Right ventricle myocardium superior (tissue), 1 donor: Measurements from ENCODE around the gene BCR. TPM values are rescaled to one million over a fixed set of nuclear protein-coding genes. Genes with fewer than 3 reads are reported as not detected.
"Not testable (repeated sequence)": the region's sequence is repeated elsewhere in the genome, so short reads cannot be mapped to it uniquely, and the experiment has no call there.

Experiments used
- ATAC-seq: fragments of 200-7000 bp; cut with Tn5 transposase; one replicate; pipeline ENCODE4 v1.9.1; 2020; ENCODE audit warnings: mild to moderate bottlenecking; ENCODE audit not compliant: poor library complexity
- DNase-seq: peaks from one replicate; pipeline ENCODE4 v3.0.0-alpha.2; 2020
- intact Hi-C: fragments of 100-400 bp; cut with DNase I; formaldehyde crosslinking; loops from one replicate; pipeline ENCODE4 v1.11.2; 2022
- long read RNA-seq: library from polyadenylated mRNA; unstranded; transcript quantifications from one replicate; pipeline ENCODE4 v2.0.0, GENCODE V29; 2021
- total RNA-seq: library from RNA; stranded (reverse); fragmentation: NEBNext Ultra II Directional; extraction: Animal tissue kit (Norgen Biotek cat#: 25700); gene quantifications from one replicate; pipeline ENCODE4 v1.2.1, GENCODE V29; 2021
- donor health status: DM: no; HTN: yes; CAD: no; lungs with severe emphysema.

BCR gene
- total RNA-seq: 28.2 TPM
- long read RNA-seq, full-length matches to known transcripts: 66 of 105 reads
- long read RNA-seq, partial matches to known transcripts: 21 of 105 reads
- long read RNA-seq, other reads (novel, unspliced or antisense): 18 of 105 reads

- peak; percentile 89 for DNase-seq
- intact Hi-C loops: loop anchor here (5.0 kb wide), 1 partner anchor 42 kb away; no protein-coding TSS in a partner anchor
- peak; percentile 92 for ATAC-seq
Measured at GRCh38 chr22:23180301-23180892, at the start of gene BCR. BCR (plus strand) TSS chr22:23180509; CDS start chr22:23180961, 452 bp downstream.

GRCh38 chr22:23130697-23131096, 49.6 kb upstream of the BCR start:
- intact Hi-C loops: no loop called here
- ATAC-seq: no peak

DNA sequence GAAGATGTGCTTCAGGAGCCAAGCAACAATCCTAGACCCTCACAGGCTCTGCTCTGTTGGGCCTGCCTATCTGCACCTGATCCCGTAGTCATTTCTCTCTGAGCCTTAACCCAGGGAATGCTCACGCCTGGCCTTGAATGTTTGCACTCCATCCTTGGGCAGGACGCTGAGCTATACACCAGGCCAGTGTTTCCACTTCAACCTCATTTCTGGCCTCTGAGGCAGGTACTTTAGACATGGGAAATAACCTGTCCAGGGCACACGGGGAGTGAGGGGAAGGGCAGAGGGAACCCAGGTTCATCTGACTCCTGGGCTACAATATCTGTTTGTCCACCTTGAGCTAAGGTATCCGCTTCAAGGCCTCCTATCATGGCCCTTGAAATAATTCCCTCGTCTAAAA, 48.4 kb upstream of the BCR start:
- ATAC-seq (no peak), DNase-seq (no peak)
- intact Hi-C loops: no loop called here

More at GRCh38 chr22:23130697-23131096, 49.6 kb upstream of the BCR start:
- DNase-seq: no peak

DNA sequence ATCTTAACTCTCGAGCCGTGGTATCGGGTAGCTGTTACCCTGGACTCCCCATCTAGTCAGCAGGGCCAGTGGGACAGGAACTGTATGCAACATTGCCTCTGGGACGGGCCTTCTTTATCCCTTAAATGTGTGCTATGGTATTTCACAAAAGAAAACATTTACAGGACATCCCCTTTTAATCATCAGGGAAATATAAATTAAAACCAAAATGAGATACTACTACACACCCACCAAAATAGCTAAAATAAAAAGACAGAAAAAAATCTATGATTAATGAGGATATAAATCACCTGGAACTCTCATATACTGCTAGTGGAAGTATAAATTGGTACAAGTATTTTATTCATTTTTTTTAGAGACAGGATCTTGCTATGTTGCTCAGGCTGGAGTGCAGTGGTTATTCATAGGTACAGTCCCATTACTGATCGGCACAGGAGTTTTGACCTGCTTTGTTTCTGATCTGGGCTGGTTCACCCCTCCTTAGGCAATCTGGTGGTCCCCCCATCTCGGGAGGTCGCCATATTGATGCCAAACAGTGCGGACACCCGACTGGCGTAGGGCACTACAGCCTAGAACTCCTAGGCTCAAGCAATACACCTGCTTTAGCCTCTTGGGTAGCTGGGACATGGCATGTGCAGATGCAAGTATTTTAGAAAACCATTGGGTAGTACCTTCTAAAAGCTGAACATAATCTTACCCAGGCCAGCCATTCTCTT, 47.8 kb upstream of the BCR start:
- no peak for DNase-seq
- no peak for ATAC-seq
- intact Hi-C loops: no loop called here

DNA sequence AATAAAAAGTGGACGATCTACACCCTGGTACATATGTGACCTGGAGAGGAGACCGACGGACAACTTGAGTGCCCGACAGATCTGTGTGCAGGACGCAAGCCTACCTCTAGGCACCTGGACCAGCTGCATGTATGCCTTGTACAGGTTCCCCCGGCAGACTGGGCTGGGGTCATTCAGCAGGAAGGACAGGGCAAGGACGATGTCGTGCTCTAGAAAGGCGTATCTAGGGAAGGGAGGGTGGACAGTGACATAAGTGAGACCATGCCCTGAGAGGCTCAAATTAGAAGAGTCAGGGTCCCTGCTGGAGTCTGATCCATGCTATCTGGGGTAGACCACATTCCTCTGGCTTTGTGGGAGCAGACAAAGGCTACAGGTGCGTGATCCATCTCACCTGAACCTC, 46.4 kb upstream of the BCR start:
- intact Hi-C loops: no loop called here
- DNase-seq: no peak
- ATAC-seq: no peak

GRCh38 chr22:23136991-23137390, 43.3 kb upstream of the BCR start:
- DNase-seq, intact Hi-C loops, ATAC-seq: not testable (repeated sequence)

DNA sequence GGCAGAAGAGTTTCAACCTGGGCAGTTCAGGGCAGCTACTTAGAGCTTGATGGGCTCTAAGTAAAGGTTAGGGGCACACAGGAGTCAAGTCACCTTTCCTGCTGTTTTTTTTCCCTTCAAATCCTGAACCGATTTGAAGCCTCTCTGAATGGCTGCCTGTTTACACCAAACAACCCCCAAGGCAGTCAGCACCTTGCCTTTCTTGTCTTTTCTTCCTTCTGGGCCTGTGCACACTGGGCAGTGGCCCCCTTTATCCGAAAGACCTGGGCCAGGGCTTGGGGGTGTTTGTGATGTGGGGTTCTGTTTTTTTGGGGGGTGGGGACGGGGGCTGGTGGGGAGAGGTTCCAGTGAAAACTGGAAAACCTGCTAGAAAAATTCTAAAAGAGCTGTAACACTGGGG, 42.8 kb upstream of the BCR start:
- DNase-seq: no peak
- ATAC-seq: no peak
- intact Hi-C loops: no loop called here

GRCh38 chr22:23137905-23138561, 42.3 kb upstream of the BCR start:
- intact Hi-C loops: no loop called here
- ATAC-seq (no peak), DNase-seq (peak; percentile 38)

- ATAC-seq (no peak), DNase-seq (no peak)
- intact Hi-C loops: no loop called here
Measured at GRCh38 chr22:23138584-23139435, 41.5 kb upstream of the BCR start.

DNA sequence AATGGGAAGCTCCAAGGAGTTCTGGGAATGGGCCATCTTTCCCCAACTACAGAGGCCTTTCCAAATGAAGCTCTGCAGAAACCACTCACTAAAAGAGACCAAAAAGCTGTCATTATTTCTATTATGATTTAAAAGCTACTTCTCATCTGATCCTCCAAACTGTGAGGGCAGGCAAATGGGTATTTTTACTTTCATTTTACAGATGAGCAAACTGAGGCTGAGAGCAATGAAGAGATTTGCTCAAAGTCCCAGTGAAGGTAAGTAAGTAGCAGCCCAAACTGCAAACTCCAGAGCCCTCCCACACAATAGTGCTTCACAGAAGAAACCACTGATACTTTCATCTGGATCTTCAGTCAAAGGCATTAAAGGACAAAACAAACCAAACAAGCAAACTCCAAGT, 39.9 kb upstream of the BCR start:
- DNase-seq (no peak), ATAC-seq (no peak)
- intact Hi-C loops: no loop called here

- intact Hi-C loops: no loop called here
- peak; percentile 36 for DNase-seq
Measured at GRCh38 chr22:23142546-23143105, 37.7 kb upstream of the BCR start.

GRCh38 chr22:23143119-23143518, 37.2 kb upstream of the BCR start:
- DNase-seq: no peak
- intact Hi-C loops: no loop called here
- no peak for ATAC-seq

More at GRCh38 chr22:23142546-23143105, 37.7 kb upstream of the BCR start:
- no peak for ATAC-seq

GRCh38 chr22:23144432-23144831, 35.9 kb upstream of the BCR start:
- no peak for ATAC-seq
- intact Hi-C loops: no loop called here

GRCh38 chr22:23144932-23145877, 35.1 kb upstream of the BCR start, which contains the start of gene RAB36:
RAB36 (plus strand) TSS chr22:23145477; CDS start chr22:23146617, 1,140 bp downstream.
- intact Hi-C loops: no loop called here
- DNase-seq (peak; percentile 98), ATAC-seq (peak; percentile 81)

More at GRCh38 chr22:23144432-23144831, 35.9 kb upstream of the BCR start:
- DNase-seq: no peak

DNA sequence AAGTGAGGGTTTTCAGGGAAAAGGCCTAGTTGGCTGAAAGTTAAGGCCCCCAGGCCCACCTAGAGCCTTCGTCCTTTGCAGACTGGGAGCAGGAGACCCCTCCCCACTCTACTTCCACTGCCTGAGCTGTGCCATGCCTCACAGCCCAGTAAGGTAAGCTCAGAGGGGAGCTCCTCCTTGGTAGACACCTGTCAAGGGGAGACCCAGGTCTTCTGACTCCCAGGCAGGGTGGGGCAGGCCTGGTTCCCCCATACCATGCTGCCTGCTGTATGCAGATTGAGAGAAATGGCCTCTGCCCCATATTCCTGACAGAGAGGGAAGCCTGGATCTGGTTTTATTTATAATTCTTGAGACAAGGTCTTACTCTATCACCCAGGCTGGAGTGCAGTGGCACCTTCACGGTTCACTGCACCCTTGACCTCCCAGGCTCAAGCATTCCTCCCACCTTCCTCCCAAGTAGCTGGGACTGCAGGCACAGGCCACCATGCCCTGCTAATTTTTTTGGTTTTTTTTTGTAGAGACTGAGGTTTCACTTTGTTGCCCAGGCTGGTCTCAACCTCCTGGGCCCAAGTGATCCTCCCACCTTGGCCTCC, 34.3 kb upstream of the BCR start:
- ATAC-seq: no peak
- intact Hi-C loops: no loop called here
- DNase-seq: no peak

DNA sequence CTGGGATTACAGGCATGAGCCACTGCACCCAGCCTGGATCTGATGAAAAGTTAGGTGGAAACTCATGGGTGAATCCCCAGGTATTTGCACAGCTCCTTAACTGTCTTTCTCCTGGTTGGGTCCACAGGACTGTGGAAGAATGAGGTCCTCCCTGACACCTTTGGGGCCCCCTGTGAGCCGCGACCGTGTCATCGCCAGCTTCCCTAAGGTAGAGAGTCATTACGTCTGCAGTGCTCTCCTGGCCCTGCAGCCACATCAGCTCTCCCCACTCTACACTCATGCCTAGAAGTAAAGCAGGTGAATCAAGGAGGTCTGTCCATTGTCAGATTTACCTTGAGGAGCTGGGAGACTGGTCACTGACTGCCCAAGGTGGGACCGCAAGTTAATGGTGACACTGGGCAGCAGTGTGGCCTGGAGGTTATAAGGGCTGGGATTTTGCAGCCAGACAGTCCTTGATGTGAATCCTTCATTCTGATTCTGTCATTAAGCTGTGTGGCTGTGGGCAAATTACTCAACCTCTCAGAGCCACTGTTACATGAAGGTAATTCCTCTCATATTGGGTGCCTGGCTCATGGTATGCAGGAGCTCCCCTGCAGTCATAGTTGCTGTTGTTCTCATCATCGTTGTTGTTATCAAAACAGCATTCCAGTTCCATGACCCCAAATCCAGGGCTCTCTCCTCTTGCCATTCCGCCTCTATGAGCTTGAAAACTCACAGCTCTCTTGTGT, 33.7 kb upstream of the BCR start:
- intact Hi-C loops: no loop called here
- ATAC-seq (no peak), DNase-seq (no peak)
